ENCODE data around the gene YIPF1.

DNA sequence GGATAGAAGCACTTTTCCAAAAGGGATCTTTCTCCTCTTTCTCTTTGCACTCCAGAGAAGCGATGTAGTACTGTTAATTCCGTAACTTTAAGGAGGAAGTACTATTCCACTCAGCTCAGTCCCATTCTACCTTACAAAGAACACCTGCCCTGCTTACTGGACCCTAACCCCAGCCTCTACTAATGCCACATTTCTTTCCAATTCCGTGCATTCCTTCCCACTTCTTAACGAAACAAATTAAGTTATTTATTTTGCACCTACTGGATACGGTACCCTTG lies 52.0 kb downstream of the YIPF1 start:
- no peak for TF ChIP-seq TAF1 (IDR thresholded peaks at IDR 0.05; ENCODE audit: borderline replicate concordance, low read depth, low read length)
- TF ChIP-seq, protein P1, sequence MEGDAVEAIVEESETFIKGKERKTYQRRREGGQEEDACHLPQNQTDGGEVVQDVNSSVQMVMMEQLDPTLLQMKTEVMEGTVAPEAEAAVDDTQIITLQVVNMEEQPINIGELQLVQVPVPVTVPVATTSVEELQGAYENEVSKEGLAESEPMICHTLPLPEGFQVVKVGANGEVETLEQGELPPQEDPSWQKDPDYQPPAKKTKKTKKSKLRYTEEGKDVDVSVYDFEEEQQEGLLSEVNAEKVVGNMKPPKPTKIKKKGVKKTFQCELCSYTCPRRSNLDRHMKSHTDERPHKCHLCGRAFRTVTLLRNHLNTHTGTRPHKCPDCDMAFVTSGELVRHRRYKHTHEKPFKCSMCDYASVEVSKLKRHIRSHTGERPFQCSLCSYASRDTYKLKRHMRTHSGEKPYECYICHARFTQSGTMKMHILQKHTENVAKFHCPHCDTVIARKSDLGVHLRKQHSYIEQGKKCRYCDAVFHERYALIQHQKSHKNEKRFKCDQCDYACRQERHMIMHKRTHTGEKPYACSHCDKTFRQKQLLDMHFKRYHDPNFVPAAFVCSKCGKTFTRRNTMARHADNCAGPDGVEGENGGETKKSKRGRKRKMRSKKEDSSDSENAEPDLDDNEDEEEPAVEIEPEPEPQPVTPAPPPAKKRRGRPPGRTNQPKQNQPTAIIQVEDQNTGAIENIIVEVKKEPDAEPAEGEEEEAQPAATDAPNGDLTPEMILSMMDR (IDR thresholded peaks at IDR 0.05) = no peak
- TF ChIP-seq POLR2AphosphoS5 (IDR thresholded peaks at IDR 0.05; ENCODE audit: low read depth, low read length) = no peak
- no peak for TF ChIP-seq CHD2 (IDR thresholded peaks at IDR 0.05; ENCODE audit: low read length, partially characterized antibody)
- no peak for TF ChIP-seq RFX5 (IDR thresholded peaks at IDR 0.05; ENCODE audit: low read length)
- no peak for TF ChIP-seq GABPA (IDR thresholded peaks at IDR 0.05; ENCODE audit: low read depth)
- no peak for TF ChIP-seq EZH2phosphoT487 (IDR thresholded peaks at IDR 0.05; ENCODE audit: borderline replicate concordance, low read depth)
- TF ChIP-seq GATA2 (CRISPR knock-in tag; IDR thresholded peaks at IDR 0.05) = no peak
- TF ChIP-seq EP300 (IDR thresholded peaks at IDR 0.05; ENCODE audit: borderline replicate concordance in 1 of 2, low read depth in 1 of 2, low read length in 1 of 2) = no peak
- TF ChIP-seq MXI1 (IDR thresholded peaks at IDR 0.05; ENCODE audit: low read depth, low read length) = no peak
